GM23338 (cell line): ENCODE data around the gene WNT4. TPM values are rescaled to one million over a fixed set of nuclear protein-coding genes. Genes with fewer than 3 reads are reported as not detected.

Experiments
- ATAC-seq: fragments of 200-7000 bp; cut with Tn5 transposase; 3 replicates; pipeline ENCODE4 v1.9.1; 2020
- DNase-seq: peaks from one replicate; pipeline ENCODE4 v3.0.0-alpha.2; 2015; ENCODE audit warnings: low spot score
- H2AFZ ChIP-seq: fragments of 200-600 bp; sonication (generic); 2 replicates; pipeline ENCODE4 v1.8.0; 2016; ENCODE audit warnings: antibody characterized with exemption, mild to moderate bottlenecking, moderate library complexity
- H3F3A ChIP-seq: fragments of 200-600 bp; sonication (generic); replicated peaks from 2 replicates; pipeline ENCODE4 v1.8.0; 2017; ENCODE audit warnings: antibody characterized with exemption, mixed run types, low read depth
- H3K27ac ChIP-seq: fragments of 200-600 bp; sonication (generic); 2 replicates; pipeline ENCODE4 v1.6.1; 2016; ENCODE audit warnings: low read depth
- H3K27me3 ChIP-seq: fragments of 200-600 bp; sonication (generic); 2 replicates; pipeline ENCODE4 v1.8.0; 2016; ENCODE audit warnings: mild to moderate bottlenecking, mixed run types, moderate library complexity; ENCODE audit not compliant: insufficient read depth
- H3K36me3 ChIP-seq: fragments of 200-600 bp; sonication (generic); 2 replicates; pipeline ENCODE4 v1.8.0; 2016; ENCODE audit warnings: mild to moderate bottlenecking; ENCODE audit not compliant: insufficient read depth
- H3K4me1 ChIP-seq: fragments of 200-600 bp; sonication (generic); 2 replicates; pipeline ENCODE4 v1.8.0; 2016; ENCODE audit warnings: mild to moderate bottlenecking, moderate library complexity; ENCODE audit not compliant: insufficient read depth
- H3K4me2 ChIP-seq: fragments of 200-600 bp; sonication (generic); 2 replicates; pipeline ENCODE4 v1.7.1; 2017; ENCODE audit warnings: mixed run types
- H3K4me3 ChIP-seq: fragments of 200-600 bp; sonication (generic); 2 replicates; pipeline ENCODE4 v1.6.1; 2016; ENCODE audit warnings: mixed run types
- H3K79me2 ChIP-seq: fragments of 200-600 bp; sonication (generic); replicated peaks from 2 replicates; pipeline ENCODE4 v1.8.0; 2017; ENCODE audit warnings: mild to moderate bottlenecking; ENCODE audit not compliant: insufficient read depth
- H3K9me2 ChIP-seq: fragments of 200-600 bp; sonication (generic); 2 replicates; pipeline ENCODE4 v1.8.0; 2017; ENCODE audit not compliant: insufficient read depth
- H4K20me1 ChIP-seq: fragments of 200-600 bp; sonication (generic); replicated peaks from 2 replicates; pipeline ENCODE4 v1.8.0; 2017; ENCODE audit warnings: mild to moderate bottlenecking; ENCODE audit not compliant: insufficient read depth
- H3K27ac Mint-ChIP-seq: 2 replicates; pipeline ENCODE4 v1.8.0; 2020; ENCODE audit warnings: inconsistent platforms, mild to moderate bottlenecking, moderate library complexity, mixed read lengths
- H3K27me3 Mint-ChIP-seq: 3 replicates; pipeline ENCODE4 v1.8.0; 2022; ENCODE audit warnings: low read depth, mild to moderate bottlenecking, moderate library complexity, mixed read lengths, inconsistent platforms; ENCODE audit not compliant: insufficient read depth, poor library complexity
- H3K36me3 Mint-ChIP-seq: 3 replicates; pipeline ENCODE4 v1.8.0; 2021; ENCODE audit warnings: low read depth, mild to moderate bottlenecking, inconsistent platforms, moderate library complexity, mixed read lengths
- H3K4me1 Mint-ChIP-seq: 3 replicates; pipeline ENCODE4 v1.8.0; 2020; ENCODE audit warnings: mild to moderate bottlenecking, inconsistent platforms, mixed read lengths
- H3K4me3 Mint-ChIP-seq: 3 replicates; pipeline ENCODE4 v1.8.0; 2021; ENCODE audit warnings: moderate library complexity, mild to moderate bottlenecking, inconsistent platforms, mixed read lengths
- H3K9me3 Mint-ChIP-seq: 3 replicates; pipeline ENCODE4 v1.8.0; 2020; ENCODE audit warnings: moderate library complexity, mild to moderate bottlenecking, inconsistent platforms, mixed read lengths
- CREB1 ChIP-seq: fragments of 250-450 bp; sonication (Bioruptor Pico); IDR thresholded peaks from 2 replicates; pipeline ENCODE4 v1.5.0; 2020; ENCODE audit warnings: low read depth, mild to moderate bottlenecking, moderate library complexity
- EZH2 ChIP-seq: fragments of 200-600 bp; sonication (generic); IDR thresholded peaks from one replicate; pipeline ENCODE4 v1.8.0; 2017; ENCODE audit warnings: antibody characterized with exemption, mild to moderate bottlenecking, low read depth; ENCODE audit not compliant: unreplicated experiment
- EZH2phosphoT487 ChIP-seq: fragments of 200-600 bp; sonication (generic); IDR thresholded peaks from one replicate; pipeline ENCODE4 v1.8.1; 2018; ENCODE audit warnings: antibody characterized with exemption; ENCODE audit not compliant: unreplicated experiment
- JUNB ChIP-seq: IDR thresholded peaks from one replicate; pipeline ENCODE4 v1.6.1; 2016; ENCODE audit warnings: antibody characterized with exemption; ENCODE audit not compliant: unreplicated experiment
- NANOG ChIP-seq: IDR thresholded peaks from 2 replicates; pipeline ENCODE4 v1.6.1; 2016; ENCODE audit warnings: antibody characterized with exemption, borderline replicate concordance
- POLR2AphosphoS5 ChIP-seq: IDR thresholded peaks from 2 replicates; pipeline ENCODE4 v1.6.1; 2016; ENCODE audit warnings: antibody characterized with exemption, low read depth
- STAT1 ChIP-seq: IDR thresholded peaks from one replicate; pipeline ENCODE4 v1.6.1; 2016; ENCODE audit warnings: antibody characterized with exemption; ENCODE audit not compliant: unreplicated experiment
- ZNF114 ChIP-seq: fragments of 250-450 bp; sonication (Bioruptor Pico); IDR thresholded peaks from 2 replicates; pipeline ENCODE4 v1.5.0; 2020; ENCODE audit warnings: mild to moderate bottlenecking, moderate library complexity
- ZNF331 ChIP-seq: fragments of 250-450 bp; sonication (Bioruptor Pico); IDR thresholded peaks from 2 replicates; pipeline ENCODE4 v1.5.0; 2020; ENCODE audit warnings: low read depth, mild to moderate bottlenecking, moderate library complexity
- polyA plus RNA-seq: library from polyadenylated mRNA; unstranded; fragments of >200 nt; fragmentation: Nextera tagmentation; extraction: Ambion mirVana; gene quantifications from 2 replicates; pipeline ENCODE4 v1.2.1, GENCODE V29; 2016
- total RNA-seq: library from RNA; depleted of rRNA; stranded (reverse); fragments of >200 nt; shearing (Covaris generic); gene quantifications from 2 replicates; pipeline ENCODE4 v1.2.3, GENCODE V29; 2014
- TF ChIP-seq, protein P1 (sequence below): IDR thresholded peaks from 2 replicates; pipeline ENCODE4 v1.6.1; 2016; ENCODE audit warnings: antibody characterized with exemption
- TF ChIP-seq, protein P2 (sequence below), 2 experiments: fragments of 200-600 bp in 1 of 2; sonication (generic) in 1 of 2; conservative IDR thresholded peaks; 2 replicates each; pipeline versions ENCODE4 v1.5.1 to v1.6.1; 2016 to 2017; ENCODE audit warnings: antibody characterized with exemption in 2 of 2, low read depth in 2 of 2, mild to moderate bottlenecking in 2 of 2, moderate library complexity in 1 of 2
- TF ChIP-seq, protein P3 (sequence below): fragments of 250-450 bp; sonication (Bioruptor Pico); IDR thresholded peaks from 2 replicates; pipeline ENCODE4 v1.5.0; 2020; ENCODE audit warnings: mild to moderate bottlenecking, moderate library complexity
- TF ChIP-seq, protein P4 (sequence below): IDR thresholded peaks from one replicate; pipeline ENCODE4 v1.6.1; 2018; ENCODE audit warnings: antibody characterized with exemption; ENCODE audit not compliant: unreplicated experiment

Gene WNT4
- total and polyA plus RNA-seq, 2 experiments from 2014 or later = 0.59 to 0.79 TPM

DNA sequence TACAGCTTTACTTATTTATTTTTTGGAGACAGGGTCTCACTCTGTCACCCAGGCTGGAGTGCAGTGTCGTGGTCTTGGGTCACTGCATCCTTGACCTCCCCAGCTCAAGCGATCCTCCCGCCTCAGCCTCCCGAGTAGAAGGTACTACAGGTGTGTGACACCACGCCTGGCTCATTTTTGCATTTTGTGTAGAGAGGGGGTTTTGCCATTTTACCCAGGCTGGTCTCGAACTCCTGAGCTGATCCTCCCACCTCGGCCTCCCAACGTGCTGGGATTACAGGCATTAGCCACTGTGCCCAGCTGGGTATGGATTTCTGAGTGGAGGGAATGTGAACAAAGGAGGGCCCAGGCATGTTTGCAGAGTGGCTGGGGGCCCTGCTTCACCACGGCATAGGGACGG, 44.1 kb downstream of the WNT4 start:
- Histone ChIP-seq H3K4me2 (no peak overlapping the region), H3K27me3 (no peaks in the 10 kb centered on the region), H3K4me3 (no peak overlapping the region), H3K27ac (no peak overlapping the region), H3K9me2 (no peaks in the 10 kb centered on the region), H3K4me1 (peaks cover under 1% of the 10 kb centered on the region), H4K20me1 (peaks cover 5% of the 10 kb centered on the region; the same call in 1 of the 2 replicates), H2AFZ (no peak overlapping the region), H3F3A (no peaks in the 10 kb centered on the region), H3K36me3 (peaks cover 5% of the 10 kb centered on the region; the same call in 1 of the 2 replicates), H3K79me2 (peaks cover 37% of the 10 kb centered on the region)
- no peak overlapping the region for H3K4me3 Mint-ChIP-seq
- no peaks in the 10 kb centered on the region for H3K9me3 Mint-ChIP-seq
- TF ChIP-seq, protein P1, sequence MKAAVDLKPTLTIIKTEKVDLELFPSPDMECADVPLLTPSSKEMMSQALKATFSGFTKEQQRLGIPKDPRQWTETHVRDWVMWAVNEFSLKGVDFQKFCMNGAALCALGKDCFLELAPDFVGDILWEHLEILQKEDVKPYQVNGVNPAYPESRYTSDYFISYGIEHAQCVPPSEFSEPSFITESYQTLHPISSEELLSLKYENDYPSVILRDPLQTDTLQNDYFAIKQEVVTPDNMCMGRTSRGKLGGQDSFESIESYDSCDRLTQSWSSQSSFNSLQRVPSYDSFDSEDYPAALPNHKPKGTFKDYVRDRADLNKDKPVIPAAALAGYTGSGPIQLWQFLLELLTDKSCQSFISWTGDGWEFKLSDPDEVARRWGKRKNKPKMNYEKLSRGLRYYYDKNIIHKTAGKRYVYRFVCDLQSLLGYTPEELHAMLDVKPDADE = no peak
- TF ChIP-seq NANOG (no peak), JUNB (no peak), CREB1 (no peak), POLR2AphosphoS5 (no peak), EZH2 (no peak), ZNF331 (CRISPR knock-in tag) (no peak), STAT1 (no peak), ZNF114 (CRISPR knock-in tag) (no peak), EZH2phosphoT487 (no peak)
- TF ChIP-seq, protein P2, sequence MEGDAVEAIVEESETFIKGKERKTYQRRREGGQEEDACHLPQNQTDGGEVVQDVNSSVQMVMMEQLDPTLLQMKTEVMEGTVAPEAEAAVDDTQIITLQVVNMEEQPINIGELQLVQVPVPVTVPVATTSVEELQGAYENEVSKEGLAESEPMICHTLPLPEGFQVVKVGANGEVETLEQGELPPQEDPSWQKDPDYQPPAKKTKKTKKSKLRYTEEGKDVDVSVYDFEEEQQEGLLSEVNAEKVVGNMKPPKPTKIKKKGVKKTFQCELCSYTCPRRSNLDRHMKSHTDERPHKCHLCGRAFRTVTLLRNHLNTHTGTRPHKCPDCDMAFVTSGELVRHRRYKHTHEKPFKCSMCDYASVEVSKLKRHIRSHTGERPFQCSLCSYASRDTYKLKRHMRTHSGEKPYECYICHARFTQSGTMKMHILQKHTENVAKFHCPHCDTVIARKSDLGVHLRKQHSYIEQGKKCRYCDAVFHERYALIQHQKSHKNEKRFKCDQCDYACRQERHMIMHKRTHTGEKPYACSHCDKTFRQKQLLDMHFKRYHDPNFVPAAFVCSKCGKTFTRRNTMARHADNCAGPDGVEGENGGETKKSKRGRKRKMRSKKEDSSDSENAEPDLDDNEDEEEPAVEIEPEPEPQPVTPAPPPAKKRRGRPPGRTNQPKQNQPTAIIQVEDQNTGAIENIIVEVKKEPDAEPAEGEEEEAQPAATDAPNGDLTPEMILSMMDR (conservative IDR thresholded peaks at IDR 0.05; ENCODE audit: low read depth in 2 of 2) = no peak
- TF ChIP-seq, protein P3, sequence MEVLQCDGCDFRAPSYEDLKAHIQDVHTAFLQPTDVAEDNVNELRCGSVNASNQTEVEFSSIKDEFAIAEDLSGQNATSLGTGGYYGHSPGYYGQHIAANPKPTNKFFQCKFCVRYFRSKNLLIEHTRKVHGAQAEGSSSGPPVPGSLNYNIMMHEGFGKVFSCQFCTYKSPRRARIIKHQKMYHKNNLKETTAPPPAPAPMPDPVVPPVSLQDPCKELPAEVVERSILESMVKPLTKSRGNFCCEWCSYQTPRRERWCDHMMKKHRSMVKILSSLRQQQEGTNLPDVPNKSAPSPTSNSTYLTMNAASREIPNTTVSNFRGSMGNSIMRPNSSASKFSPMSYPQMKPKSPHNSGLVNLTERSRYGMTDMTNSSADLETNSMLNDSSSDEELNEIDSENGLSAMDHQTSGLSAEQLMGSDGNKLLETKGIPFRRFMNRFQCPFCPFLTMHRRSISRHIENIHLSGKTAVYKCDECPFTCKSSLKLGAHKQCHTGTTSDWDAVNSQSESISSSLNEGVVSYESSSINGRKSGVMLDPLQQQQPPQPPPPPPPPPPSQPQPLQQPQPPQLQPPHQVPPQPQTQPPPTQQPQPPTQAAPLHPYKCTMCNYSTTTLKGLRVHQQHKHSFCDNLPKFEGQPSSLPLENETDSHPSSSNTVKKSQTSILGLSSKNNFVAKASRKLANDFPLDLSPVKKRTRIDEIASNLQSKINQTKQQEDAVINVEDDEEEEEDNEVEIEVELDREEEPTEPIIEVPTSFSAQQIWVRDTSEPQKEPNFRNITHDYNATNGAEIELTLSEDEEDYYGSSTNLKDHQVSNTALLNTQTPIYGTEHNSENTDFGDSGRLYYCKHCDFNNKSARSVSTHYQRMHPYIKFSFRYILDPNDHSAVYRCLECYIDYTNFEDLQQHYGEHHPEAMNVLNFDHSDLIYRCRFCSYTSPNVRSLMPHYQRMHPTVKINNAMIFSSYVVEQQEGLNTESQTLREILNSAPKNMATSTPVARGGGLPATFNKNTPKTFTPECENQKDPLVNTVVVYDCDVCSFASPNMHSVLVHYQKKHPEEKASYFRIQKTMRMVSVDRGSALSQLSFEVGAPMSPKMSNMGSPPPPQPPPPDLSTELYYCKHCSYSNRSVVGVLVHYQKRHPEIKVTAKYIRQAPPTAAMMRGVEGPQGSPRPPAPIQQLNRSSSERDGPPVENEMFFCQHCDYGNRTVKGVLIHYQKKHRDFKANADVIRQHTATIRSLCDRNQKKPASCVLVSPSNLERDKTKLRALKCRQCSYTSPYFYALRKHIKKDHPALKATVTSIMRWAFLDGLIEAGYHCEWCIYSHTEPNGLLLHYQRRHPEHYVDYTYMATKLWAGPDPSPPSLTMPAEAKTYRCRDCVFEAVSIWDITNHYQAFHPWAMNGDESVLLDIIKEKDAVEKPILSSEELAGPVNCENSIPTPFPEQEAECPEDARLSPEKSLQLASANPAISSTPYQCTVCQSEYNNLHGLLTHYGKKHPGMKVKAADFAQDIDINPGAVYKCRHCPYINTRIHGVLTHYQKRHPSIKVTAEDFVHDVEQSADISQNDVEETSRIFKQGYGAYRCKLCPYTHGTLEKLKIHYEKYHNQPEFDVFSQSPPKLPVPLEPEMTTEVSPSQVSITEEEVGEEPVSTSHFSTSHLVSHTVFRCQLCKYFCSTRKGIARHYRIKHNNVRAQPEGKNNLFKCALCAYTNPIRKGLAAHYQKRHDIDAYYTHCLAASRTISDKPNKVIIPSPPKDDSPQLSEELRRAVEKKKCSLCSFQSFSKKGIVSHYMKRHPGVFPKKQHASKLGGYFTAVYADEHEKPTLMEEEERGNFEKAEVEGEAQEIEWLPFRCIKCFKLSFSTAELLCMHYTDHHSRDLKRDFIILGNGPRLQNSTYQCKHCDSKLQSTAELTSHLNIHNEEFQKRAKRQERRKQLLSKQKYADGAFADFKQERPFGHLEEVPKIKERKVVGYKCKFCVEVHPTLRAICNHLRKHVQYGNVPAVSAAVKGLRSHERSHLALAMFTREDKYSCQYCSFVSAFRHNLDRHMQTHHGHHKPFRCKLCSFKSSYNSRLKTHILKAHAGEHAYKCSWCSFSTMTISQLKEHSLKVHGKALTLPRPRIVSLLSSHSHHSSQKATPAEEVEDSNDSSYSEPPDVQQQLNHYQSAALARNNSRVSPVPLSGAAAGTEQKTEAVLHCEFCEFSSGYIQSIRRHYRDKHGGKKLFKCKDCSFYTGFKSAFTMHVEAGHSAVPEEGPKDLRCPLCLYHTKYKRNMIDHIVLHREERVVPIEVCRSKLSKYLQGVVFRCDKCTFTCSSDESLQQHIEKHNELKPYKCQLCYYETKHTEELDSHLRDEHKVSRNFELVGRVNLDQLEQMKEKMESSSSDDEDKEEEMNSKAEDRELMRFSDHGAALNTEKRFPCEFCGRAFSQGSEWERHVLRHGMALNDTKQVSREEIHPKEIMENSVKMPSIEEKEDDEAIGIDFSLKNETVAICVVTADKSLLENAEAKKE (CRISPR knock-in tag) = no peak
- TF ChIP-seq, protein P4, sequence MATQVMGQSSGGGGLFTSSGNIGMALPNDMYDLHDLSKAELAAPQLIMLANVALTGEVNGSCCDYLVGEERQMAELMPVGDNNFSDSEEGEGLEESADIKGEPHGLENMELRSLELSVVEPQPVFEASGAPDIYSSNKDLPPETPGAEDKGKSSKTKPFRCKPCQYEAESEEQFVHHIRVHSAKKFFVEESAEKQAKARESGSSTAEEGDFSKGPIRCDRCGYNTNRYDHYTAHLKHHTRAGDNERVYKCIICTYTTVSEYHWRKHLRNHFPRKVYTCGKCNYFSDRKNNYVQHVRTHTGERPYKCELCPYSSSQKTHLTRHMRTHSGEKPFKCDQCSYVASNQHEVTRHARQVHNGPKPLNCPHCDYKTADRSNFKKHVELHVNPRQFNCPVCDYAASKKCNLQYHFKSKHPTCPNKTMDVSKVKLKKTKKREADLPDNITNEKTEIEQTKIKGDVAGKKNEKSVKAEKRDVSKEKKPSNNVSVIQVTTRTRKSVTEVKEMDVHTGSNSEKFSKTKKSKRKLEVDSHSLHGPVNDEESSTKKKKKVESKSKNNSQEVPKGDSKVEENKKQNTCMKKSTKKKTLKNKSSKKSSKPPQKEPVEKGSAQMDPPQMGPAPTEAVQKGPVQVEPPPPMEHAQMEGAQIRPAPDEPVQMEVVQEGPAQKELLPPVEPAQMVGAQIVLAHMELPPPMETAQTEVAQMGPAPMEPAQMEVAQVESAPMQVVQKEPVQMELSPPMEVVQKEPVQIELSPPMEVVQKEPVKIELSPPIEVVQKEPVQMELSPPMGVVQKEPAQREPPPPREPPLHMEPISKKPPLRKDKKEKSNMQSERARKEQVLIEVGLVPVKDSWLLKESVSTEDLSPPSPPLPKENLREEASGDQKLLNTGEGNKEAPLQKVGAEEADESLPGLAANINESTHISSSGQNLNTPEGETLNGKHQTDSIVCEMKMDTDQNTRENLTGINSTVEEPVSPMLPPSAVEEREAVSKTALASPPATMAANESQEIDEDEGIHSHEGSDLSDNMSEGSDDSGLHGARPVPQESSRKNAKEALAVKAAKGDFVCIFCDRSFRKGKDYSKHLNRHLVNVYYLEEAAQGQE = no peak
- ATAC-seq (no peak), DNase-seq (no peak)
- H3K27ac Mint-ChIP-seq = no peak overlapping the region
- H3K4me1 Mint-ChIP-seq = peaks cover 2% of the 10 kb centered on the region; the same call in 2 of the 3 replicates
- peaks cover 11% of the 10 kb centered on the region; the same call in 2 of the 3 replicates for H3K36me3 Mint-ChIP-seq
- H3K27me3 Mint-ChIP-seq = no peaks in the 10 kb centered on the region
